Measurements from ENCODE around the gene PARD6G.
"Not testable (repeated sequence)": the region's sequence is repeated elsewhere in the genome, so short reads cannot be mapped to it uniquely, and the experiment has no call there.

The PARD6G gene

GRCh38 chr18:80239830-80240229 is 7.5 kb downstream of the PARD6G start:
- no peak for DNase-seq

- DNase-seq = no peak
Observed at GRCh38 chr18:80238651-80239260, 8.6 kb downstream of the PARD6G start.

- not testable (repeated sequence) for DNase-seq
Observed at GRCh38 chr18:80237519-80237918, 9.8 kb downstream of the PARD6G start.

GRCh38 chr18:80234398-80234797 is 12.9 kb downstream of the PARD6G start:
- DNase-seq = no peak

GRCh38 chr18:80233899-80234298 is 13.4 kb downstream of the PARD6G start:
- DNase-seq = no peak

- DNase-seq = no peak
Observed at GRCh38 chr18:80233201-80233835, 14.0 kb downstream of the PARD6G start.

GRCh38 chr18:80232710-80233109 is 14.6 kb downstream of the PARD6G start:
- no peak for DNase-seq

GRCh38 chr18:80232030-80232429 is 15.3 kb downstream of the PARD6G start:
- DNase-seq = no peak

- no peak for DNase-seq
Observed at GRCh38 chr18:80231616-80232015, 15.7 kb downstream of the PARD6G start.

GRCh38 chr18:80231151-80231550 is 16.2 kb downstream of the PARD6G start:
- DNase-seq = no peak

GRCh38 chr18:80229766-80230745 is 17.3 kb downstream of the PARD6G start:
- no peak for DNase-seq

GRCh38 chr18:80229363-80229762 is 18.0 kb downstream of the PARD6G start:
- DNase-seq = no peak

- no peak for DNase-seq
Observed at GRCh38 chr18:80228051-80228848, 19.1 kb downstream of the PARD6G start.

- no peak for DNase-seq
Observed at GRCh38 chr18:80227472-80227871, 19.8 kb downstream of the PARD6G start.

- no peak for DNase-seq
Observed at GRCh38 chr18:80225685-80226084, 21.6 kb downstream of the PARD6G start.

- DNase-seq = no peak
Observed at GRCh38 chr18:80223581-80224148, 23.6 kb downstream of the PARD6G start.

GRCh38 chr18:80219488-80219887 is 27.8 kb downstream of the PARD6G start:
- not testable (repeated sequence) for DNase-seq

GRCh38 chr18:80218341-80219227 is 28.7 kb downstream of the PARD6G start:
- no peak for DNase-seq

- no peak for DNase-seq
Observed at GRCh38 chr18:80213182-80213581, 34.1 kb downstream of the PARD6G start.

- no peak for DNase-seq
Observed at GRCh38 chr18:80210312-80211083, 36.8 kb downstream of the PARD6G start.

- DNase-seq = no peak
Observed at GRCh38 chr18:80208620-80209019, 38.7 kb downstream of the PARD6G start.

Data from activated CD4-positive, alpha-beta T cell treated with anti-CD3 and anti-CD28 coated beads, Interleukin-2, Interleukin-6, amounts not matched to agents 100 ng/mL and 50 ng/mL, durations not matched to agents 16 hours and 8 hours (primary cell).